GM21515 (cell line): Measurements from ENCODE around the gene LDHA.

ENCODE experiments used
- ATAC-seq: cut with Tn5 transposase; IDR thresholded peaks from one replicate; pipeline ENCODE4 v1.9.1; 2021; ENCODE audit not compliant: unreplicated experiment

The LDHA gene

DNA sequence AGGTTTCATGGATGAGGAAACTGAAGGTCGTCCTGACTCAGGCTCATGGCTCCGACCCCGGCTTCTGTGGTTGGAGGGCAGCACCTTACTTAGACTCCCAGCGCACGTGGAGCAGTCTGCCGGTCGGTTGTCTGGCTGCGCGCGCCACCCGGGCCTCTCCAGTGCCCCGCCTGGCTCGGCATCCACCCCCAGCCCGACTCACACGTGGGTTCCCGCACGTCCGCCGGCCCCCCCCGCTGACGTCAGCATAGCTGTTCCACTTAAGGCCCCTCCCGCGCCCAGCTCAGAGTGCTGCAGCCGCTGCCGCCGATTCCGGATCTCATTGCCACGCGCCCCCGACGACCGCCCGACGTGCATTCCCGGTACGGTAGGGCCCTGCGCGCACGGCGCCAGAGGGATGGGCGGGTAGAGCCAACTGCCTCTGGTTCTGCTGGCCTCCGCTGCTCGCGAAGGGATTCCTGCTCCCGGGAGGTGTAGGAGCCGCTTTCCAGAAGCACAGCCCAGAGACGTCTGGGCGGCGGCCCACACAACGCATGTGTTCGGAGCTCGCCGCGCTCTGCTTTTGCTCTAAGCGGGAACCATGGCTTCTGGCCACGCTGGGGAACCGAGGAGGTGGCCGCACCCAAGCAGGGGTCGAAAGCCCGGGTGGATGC is at the start of gene LDHA:
TSS of gene LDHA (plus strand) at position 289 of the 653 bp plus-strand sequence. CDS start 2,280 bp downstream, outside the sequence.
- peak; percentile 62 for ATAC-seq

DNA sequence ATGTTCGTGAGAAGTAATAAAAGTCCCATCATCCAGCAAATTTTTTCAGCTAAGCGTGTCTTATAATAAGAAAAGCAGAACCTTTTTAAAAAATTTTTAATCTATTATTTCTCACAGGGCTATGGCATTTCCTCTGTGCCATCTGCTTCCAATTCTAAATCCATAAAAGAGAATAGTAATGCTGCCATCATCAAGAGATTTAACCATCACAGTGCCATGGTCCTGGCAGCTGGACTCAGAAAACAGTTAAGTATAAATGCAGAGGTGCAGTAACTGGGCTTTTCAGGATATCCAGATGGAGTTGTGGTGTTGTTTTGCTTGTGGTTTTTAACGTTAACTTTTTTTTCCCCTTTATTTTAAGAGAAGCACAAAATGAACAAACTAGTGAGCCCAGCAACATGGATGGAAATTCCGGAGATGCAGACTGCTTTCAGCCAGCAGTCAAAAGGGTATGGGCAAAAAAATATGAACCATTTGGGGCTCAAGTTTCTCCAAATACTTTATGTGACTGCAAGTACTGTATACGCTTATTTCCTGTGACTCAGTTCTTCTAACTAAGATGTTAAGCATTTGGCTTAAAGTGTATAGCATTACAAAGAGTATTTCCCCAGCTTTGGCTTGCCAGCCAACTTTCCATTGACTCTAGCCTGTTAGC is 46.8 kb upstream of the LDHA start:
- no peak for ATAC-seq

DNA sequence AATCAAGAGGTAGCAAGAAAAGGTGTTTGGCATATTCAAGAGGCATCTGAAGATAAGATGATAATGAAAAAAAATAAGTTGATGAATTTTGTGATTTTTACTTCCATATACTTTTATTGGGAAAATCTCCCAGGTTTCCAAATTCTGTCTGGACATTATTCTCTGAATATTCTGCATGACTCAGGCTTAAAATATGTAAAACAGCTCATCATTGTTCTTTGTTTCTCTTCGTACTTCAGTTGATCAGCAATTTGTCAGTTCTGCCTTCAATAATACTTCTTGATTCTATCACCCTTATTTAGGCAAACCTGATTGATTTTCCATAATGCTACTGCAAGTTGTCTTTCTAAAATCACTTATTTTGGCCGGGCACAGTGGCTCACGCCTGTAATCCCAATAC is 41.8 kb upstream of the LDHA start:
- no peak for ATAC-seq

DNA sequence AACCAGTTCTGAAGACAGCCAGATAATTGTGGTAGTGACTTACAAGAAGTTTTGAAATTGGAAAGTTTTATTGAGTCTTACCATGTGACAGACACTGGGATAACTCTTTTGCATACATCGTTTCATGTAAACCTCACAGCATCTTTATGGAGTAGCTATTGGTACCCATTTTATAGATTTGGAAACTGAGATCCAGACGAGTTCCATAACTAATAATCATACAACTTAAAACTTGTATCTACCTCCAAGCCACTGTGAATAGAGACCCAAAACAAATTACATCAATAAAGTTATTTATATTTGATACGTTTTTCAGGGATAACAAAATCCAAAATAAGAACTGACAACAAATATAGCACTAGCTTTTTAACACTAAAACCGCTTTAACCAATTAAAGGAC is 35.7 kb upstream of the LDHA start:
- no peak for ATAC-seq

DNA sequence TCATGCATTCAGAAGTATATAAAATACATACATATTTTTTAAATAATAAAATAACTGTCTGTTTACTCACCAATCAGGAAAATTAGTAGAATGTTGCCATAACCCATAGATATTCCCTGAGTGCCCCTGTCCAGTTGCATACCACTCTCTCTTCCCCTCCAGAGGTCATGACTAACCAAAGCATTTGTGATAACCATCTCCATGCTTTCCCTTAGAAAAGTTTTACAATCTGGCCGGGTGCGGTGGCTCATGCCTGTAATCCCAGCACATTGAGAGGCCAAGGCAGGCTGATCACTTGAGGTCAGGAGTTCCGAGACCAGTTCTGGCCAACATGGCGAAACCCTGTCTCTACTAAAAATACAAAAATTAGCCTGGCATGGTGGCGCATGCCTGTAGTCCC is 33.2 kb upstream of the LDHA start:
- no peak for ATAC-seq

DNA sequence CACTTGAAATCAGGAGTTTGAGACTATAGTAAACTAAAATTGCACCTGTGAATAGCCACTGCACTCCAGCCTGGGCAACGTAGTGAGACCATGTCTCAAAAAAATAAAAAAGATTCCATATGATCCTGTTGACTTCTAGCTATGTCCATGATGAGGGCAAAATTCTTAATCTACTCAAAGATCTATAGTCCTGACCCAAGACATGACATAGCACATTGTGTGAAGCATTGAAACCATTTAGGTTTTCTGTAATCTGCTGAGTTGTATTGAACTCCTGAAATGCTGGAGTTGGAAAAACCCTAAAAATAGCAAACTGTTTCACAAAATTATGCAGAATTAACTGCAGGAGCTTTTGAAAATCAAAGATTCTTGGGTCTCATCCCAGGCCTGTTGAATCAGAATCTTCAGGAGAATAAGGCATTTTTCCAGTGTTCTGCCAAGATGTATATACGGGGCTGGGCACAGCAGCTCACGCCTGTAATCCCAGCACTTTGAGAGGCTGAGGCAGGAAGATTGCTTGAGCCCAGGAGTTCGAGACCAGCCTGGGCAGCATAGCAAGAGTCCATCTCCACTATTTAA is 29.8 kb upstream of the LDHA start:
- ATAC-seq = no peak

DNA sequence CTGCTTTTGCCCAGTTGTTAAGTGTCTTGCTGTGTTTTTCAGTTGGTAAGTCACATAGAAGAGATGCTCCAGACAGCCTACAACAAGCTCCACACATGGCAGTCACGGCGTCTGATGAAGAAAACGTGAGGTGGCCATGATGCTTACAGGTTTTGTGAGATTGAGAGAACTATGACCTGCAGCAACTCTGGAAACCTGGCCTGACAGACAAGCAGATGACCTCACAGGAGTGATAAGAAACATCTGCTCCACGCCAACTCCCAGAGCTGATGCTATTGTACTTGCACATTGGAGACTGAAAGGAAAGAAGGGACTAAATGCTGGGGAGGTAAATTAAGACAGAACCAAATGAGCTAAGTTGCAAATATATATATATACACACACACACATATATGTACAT is 28.6 kb upstream of the LDHA start:
- ATAC-seq = no peak

DNA sequence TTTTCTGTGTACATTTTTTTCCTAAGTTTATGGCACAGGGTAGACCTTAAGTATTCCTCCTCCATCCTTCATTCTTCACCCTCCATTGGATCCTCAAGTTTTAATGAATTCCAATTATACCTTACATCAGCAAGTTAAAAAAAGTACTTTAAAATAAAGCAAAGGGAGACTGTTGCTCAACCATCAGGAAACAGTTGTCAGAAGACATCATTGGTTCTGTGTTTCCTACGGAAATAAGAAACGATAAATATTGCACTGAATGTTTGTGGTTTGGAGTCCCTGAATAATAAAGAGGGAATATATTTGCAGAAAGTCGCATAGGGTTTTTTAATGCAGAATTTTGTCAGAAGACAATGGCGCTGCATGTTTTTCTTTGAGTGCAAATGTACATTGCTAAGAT is 28.1 kb upstream of the LDHA start:
- no peak for ATAC-seq

DNA sequence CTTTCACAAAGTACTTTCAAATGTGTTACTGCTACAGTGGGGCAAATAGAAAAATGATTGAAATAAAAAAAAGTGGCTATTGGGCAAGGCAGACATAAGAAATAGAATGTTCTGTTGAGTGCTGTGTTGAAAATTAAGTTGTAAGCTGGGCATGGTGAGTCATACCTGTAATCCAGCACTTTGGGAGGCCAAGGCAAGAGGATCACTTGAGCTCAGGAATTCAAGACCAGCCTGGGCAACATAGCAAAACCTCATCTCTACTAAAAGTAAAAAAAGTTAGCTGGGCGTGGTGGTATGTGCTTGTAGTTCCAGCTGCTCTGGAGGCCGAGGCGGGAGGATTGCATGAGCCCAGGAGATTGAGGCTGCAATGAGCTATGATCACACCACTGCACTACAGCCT is 26.9 kb upstream of the LDHA start:
- no peak for ATAC-seq

DNA sequence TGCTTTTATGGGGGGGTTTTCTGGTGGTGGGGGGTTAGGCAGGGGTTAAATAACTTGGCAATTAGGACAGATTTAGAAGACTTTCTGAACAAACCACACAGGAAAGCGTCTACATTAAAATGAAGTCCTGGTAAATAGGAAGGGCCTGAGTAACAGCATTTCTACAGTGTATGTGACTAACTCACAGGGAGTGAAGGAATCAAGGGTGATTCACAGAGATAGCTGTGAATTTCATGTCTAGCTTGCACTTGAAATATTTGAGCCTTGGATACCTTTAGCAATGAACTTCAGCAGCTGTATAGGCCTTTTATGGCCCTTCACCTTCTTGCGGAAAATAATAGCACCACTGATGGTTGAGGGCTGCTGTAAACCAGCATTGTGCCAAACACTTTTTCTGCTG is 26.1 kb upstream of the LDHA start:
- ATAC-seq = no peak

DNA sequence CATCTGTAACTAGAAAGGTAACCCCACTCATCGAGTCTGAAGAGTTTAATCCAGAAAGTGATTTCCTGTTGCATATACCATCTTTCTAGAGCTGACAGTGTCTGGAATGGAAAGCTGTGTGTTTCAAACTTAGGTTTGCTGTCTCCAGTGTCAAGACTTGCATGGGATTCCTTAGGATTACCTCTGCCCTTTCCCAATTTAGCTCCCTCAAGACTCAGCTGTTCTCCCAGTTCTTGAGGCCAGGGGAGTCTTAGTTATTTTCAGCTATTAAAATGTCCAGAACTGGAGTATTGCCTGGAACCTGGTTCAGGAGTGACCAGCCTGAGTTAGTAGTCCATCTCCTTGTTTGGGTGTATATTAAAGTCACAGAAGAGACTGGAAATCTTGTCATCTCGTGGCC is 25.0 kb upstream of the LDHA start:
- ATAC-seq = no peak

DNA sequence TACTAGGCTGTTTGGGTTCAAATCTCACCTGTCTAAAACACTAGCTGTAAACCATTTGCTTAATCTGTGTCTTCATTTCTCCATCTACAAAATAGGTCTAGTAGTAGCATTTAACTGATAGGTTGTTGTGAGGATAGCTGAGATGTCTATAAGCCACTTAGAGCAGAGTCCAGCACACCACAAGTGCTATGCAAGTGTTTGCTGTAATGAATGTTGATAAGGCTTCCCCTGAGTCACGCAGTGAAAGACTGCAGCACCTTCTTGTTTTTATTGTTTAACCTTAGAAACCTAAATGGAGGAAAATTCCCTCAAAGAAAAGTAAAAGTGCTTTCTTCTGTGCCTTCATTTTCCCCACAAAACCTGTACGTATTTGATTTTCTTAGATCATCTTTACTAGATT is 23.1 kb upstream of the LDHA start:
- ATAC-seq = no peak

DNA sequence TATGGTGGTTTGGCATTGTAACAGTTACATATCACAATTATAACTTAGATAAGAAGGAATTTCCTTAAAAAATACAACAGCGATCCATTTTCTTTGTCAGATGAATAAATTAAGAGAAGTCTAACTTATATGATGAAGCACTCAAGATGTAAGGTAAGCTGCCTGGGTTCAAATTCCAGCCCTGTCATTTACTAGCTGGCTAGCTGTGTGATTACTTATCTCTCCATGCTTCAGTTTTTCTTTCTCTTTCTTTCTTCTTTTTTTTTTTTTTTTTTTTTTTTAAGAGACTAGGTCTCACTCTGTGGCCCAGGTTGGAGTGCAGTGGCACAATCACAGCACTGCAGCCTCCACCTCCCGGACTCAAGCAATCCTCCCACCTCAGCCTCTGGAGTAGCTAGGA is 22.2 kb upstream of the LDHA start:
- no peak for ATAC-seq

DNA sequence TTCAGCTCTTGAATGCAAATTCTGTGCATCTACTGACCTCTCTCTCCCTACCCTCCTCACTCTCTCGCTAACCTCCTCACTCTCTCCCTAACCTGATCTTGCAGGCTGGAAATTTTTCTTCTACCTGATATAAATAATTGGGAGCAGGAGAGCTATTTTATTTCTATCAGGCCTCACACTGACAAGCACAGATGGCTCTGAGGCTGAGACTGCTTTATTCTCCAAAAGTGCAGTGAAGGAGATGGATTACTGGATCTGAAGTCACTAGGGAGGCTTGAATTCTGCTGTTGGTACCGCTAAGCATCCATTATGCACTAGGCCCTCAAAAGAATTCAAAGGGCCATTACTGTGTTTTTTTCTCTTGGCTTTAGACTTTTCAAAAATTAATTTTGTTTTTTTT is 19.4 kb upstream of the LDHA start:
- ATAC-seq = no peak

DNA sequence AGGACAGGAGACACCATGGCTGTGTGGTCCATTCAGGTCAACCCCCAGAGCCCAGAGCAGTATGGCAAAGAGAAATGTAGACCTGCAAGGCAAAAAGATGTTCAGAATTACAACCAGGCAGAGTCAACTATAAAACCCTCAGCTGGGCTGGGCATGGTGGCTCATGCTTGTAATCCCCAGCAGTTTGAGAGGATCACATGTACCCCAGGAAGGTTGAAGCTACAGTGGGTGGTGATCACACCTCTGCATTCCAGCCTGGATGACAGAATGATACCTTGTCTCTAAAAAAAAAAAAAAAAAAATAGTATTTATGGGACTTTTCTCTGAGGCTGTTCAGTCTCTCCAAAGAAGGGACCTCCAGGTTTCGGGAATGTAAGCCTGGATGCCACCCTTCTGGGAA is 18.4 kb upstream of the LDHA start:
- no peak for ATAC-seq

DNA sequence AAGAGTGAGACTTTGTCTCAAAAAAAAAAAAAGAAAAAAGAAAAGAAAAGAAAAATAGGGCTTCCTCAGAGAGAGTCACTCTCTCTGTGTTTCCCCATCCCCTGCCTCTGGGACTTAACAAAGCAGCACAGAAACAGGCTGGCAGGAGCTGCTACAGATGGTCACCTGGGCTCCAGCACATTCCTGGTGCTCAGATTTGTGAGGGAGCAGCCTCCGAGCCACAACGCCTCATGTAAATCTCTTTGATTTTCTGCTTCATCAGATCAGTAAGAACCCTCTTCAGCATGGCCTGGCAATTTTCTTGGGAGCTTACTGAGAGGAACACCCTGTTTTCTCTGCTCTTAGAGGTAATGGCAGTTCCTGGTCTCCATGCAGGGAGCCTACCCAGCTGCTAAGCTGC is 15.2 kb upstream of the LDHA start:
- no peak for ATAC-seq

DNA sequence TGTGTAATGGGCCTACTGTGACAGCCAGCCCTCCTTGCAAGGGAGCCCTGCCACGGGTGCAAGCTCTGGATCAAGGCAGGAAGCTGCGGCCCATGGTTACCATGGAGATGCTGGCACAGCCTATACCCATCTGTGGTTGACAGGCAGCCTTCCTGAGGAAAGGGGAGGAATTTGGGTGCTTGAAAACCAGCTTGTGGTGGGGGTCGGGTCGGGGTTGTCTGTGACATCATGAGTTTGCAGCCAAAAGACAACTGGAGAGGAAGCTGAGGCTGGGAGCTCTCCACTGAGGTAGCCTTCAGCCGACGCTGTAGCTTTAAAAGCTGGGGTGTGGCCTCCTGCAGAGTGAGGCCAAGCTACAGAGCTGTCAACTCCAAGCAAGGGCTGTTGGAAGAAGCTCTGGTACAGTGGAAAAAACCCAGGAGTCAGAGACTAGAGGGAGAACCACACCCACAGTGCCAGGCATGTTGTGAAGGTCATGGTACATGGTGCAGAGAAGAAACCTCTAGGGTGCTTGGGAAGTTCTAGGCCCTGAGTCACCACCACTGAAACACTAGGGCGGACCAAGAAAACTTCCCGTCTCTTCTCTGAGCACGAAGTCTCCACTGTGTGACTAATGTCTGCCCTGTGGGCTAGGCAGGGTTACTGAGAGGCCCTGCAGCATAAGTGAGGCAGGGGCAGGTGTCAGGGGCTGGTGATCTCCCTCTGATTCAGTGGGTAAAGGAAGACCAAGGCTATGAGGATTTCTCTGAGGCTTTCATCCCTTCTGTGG is 10.8 kb upstream of the LDHA start:
- ATAC-seq = peak; percentile 78

DNA sequence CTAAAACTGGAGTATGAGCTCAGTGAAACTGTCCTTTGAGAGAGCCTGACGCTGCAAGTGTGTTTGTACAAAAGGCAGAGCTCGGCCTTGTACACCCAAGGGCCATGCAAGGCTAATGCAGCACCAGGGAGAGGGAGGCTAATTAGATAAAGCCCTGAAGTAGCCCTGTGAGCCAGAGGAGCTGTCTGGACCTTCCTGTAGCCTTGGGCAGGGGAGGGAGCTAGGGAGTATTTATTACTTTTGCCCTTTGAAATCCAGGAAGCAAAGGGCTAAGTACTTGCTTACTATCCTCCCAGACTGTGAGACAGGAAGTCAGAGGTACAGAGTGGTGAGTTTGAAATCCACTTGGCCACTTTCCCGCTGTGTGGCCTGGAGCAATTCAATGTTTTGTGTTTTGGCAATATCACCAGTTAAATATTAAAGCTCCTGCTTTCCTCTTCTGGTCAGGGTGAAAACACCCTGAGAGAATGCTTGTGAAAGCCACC is 10.2 kb upstream of the LDHA start:
- ATAC-seq = peak; percentile 45

DNA sequence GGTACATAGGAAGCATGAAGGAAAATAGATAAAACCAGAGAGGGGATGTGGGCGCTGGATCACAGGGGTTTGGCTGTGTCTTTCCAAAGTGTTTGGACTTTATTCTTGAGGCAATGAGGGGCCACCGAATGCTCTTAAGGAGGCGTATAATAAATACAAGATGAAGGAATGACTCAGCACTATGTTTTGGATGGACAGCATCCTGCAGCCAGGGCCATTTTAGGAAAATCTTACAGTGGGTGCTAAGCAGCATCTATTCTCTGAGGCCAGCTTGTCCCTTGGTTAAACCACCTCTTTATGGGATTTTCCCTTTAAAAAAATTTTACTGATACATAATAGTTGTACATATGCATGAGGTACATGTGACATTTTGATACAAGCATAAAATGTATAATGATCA is 4.3 kb upstream of the LDHA start:
- no peak for ATAC-seq

DNA sequence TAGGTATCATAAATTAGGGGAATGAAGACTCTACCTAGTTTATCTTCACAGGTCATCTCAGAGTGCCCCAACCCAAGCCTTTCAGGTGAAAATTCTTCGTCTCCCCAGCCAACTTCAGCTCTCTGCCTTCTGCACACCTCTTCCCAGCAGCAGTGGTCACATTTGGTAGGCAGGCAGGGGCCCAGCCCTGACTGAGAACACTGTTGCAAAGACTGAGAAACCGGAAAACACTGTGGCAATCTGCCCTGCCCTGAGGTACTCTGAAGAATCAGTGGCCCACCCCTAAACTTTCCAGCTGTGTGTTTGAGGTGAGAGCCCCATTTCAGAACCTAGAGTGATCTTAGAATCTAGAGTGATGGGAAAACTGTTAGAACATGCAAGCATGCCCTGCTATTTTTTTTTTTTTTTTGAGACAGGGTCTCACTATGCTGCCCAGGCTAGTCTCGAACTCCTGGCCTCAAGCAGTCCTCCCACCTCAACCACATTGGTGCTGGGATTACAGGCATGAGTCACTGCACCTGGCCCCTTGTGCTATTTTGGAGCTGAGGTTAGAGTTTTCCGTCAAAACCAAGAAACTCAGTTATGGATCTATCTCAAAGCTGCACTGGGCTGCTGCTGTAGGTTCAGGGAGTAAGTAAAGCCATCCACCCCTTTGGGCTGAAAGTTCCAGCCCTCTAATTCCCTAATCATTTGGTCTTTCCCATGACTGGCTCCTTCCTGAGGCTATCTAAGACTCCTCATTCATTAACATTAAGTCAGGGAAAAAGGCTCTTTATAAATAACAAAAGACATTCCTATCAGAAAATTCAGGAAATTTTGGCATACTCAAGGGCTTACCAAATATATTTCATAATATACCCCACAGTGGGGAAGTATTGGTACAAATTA is 1.7 kb upstream of the LDHA start:
- ATAC-seq = no peak
